Measurements from ENCODE around the gene IMP4. TPM values are rescaled to one million over a fixed set of nuclear protein-coding genes. Genes with fewer than 3 reads are reported as not detected.

IMP4 gene
- total RNA-seq, 1 donor from 2014 or later = 43.5 TPM

- no peak overlapping the region for H3K4me3 Mint-ChIP-seq (ENCODE audit: unreplicated experiment)
- no peak for TF ChIP-seq CTCF (IDR thresholded peaks at IDR 0.05)
- H3K4me1 Mint-ChIP-seq (ENCODE audit: low read depth) = peaks cover 6% of the 10 kb centered on the region
- no peaks in the 10 kb centered on the region for H3K27me3 Mint-ChIP-seq (ENCODE audit: low read depth)
- no peak for DNase-seq (ENCODE audit: low spot score)
- peaks cover 15% of the 10 kb centered on the region for H3K36me3 Mint-ChIP-seq (ENCODE audit: low read depth)
- no peaks in the 10 kb centered on the region for H3K9me3 Mint-ChIP-seq (ENCODE audit: low read depth)
- no peak overlapping the region for H3K27ac Mint-ChIP-seq (ENCODE audit: unreplicated experiment)
Observed at GRCh38 chr2:130381145-130381544, 38.4 kb downstream of the IMP4 start.

GRCh38 chr2:130381619-130382018 lies 38.9 kb downstream of the IMP4 start:
- Mint-ChIP-seq H3K4me3 (ENCODE audit: unreplicated experiment) (no peak overlapping the region), H3K27me3 (ENCODE audit: low read depth) (no peaks in the 10 kb centered on the region), H3K27ac (ENCODE audit: unreplicated experiment) (no peak overlapping the region), H3K36me3 (ENCODE audit: low read depth) (peaks cover 13% of the 10 kb centered on the region), H3K9me3 (ENCODE audit: low read depth) (no peaks in the 10 kb centered on the region), H3K4me1 (ENCODE audit: low read depth) (peaks cover 8% of the 10 kb centered on the region)
- no peak for DNase-seq (ENCODE audit: low spot score)
- TF ChIP-seq CTCF (IDR thresholded peaks at IDR 0.05) = no peak

GRCh38 chr2:130382313-130382917 lies 39.7 kb downstream of the IMP4 start:
- Mint-ChIP-seq H3K4me1 (ENCODE audit: low read depth) (peaks cover 15% of the 10 kb centered on the region), H3K36me3 (ENCODE audit: low read depth) (peaks cover 13% of the 10 kb centered on the region), H3K4me3 (ENCODE audit: unreplicated experiment) (no peak overlapping the region), H3K27ac (ENCODE audit: unreplicated experiment) (no peak overlapping the region), H3K9me3 (ENCODE audit: low read depth) (no peaks in the 10 kb centered on the region), H3K27me3 (ENCODE audit: low read depth) (no peaks in the 10 kb centered on the region)
- DNase-seq (ENCODE audit: low spot score) = no peak
- no peak for TF ChIP-seq CTCF (IDR thresholded peaks at IDR 0.05)

GRCh38 chr2:130385709-130386108 lies 43.0 kb downstream of the IMP4 start:
- no peak overlapping the region for H3K27ac Mint-ChIP-seq (ENCODE audit: unreplicated experiment)
- TF ChIP-seq CTCF (IDR thresholded peaks at IDR 0.05) = no peak
- DNase-seq (ENCODE audit: low spot score) = no peak
- H3K4me3 Mint-ChIP-seq (ENCODE audit: unreplicated experiment) = no peak overlapping the region
- H3K27me3 Mint-ChIP-seq (ENCODE audit: low read depth) = no peaks in the 10 kb centered on the region
- peaks cover 16% of the 10 kb centered on the region for H3K4me1 Mint-ChIP-seq (ENCODE audit: low read depth)
- H3K9me3 Mint-ChIP-seq (ENCODE audit: low read depth) = peaks cover 2% of the 10 kb centered on the region
- H3K36me3 Mint-ChIP-seq (ENCODE audit: low read depth) = peaks cover 6% of the 10 kb centered on the region

GRCh38 chr2:130387071-130387400 lies 44.3 kb downstream of the IMP4 start:
- Mint-ChIP-seq H3K4me3 (ENCODE audit: unreplicated experiment) (no peak overlapping the region), H3K27ac (ENCODE audit: unreplicated experiment) (no peak overlapping the region), H3K9me3 (ENCODE audit: low read depth) (peaks cover 2% of the 10 kb centered on the region), H3K27me3 (ENCODE audit: low read depth) (no peaks in the 10 kb centered on the region), H3K36me3 (ENCODE audit: low read depth) (peaks cover 3% of the 10 kb centered on the region), H3K4me1 (ENCODE audit: low read depth) (peaks cover 24% of the 10 kb centered on the region)
- no peak for DNase-seq (ENCODE audit: low spot score)
- TF ChIP-seq CTCF (IDR thresholded peaks at IDR 0.05) = no peak

Data from chondrocyte (in vitro differentiated cells).